ACC112 (cell line): ENCODE results near the gene SLAMF1.
"Not testable (repeated sequence)": the region's sequence is repeated elsewhere in the genome, so short reads cannot be mapped to it uniquely, and the experiment has no call there.

Experiments
- H2AFZ ChIP-seq: fragments of 200-600 bp; sonication (generic); one replicate; pipeline ENCODE4 v1.6.0; 2017; ENCODE audit warnings: antibody characterized with exemption, low read length; ENCODE audit not compliant: unreplicated experiment
- H3K27ac ChIP-seq: fragments of 200-600 bp; sonication (generic); 2 replicates; pipeline ENCODE4 v1.5.1; 2014; ENCODE audit warnings: low read depth, mild to moderate bottlenecking, antibody characterized with exemption, low read length, moderate library complexity
- H3K27me3 ChIP-seq: fragments of 200-600 bp; sonication (generic); 2 replicates; pipeline ENCODE4 v1.6.1; 2014; ENCODE audit warnings: mild to moderate bottlenecking, antibody characterized with exemption, low read length, moderate library complexity, mixed read lengths; ENCODE audit not compliant: insufficient read depth
- H3K36me3 ChIP-seq: fragments of 200-600 bp; sonication (generic); 2 replicates; pipeline ENCODE4 v1.6.1; 2016; ENCODE audit warnings: mild to moderate bottlenecking, antibody characterized with exemption, low read length, moderate library complexity, mixed read lengths; ENCODE audit not compliant: insufficient read depth
- H3K4me1 ChIP-seq: fragments of 200-600 bp; sonication (generic); one replicate; pipeline ENCODE4 v1.6.1; 2016; ENCODE audit warnings: low read length, mixed read lengths; ENCODE audit not compliant: insufficient read depth, unreplicated experiment, control insufficient read depth
- H3K4me3 ChIP-seq: fragments of 200-600 bp; sonication (generic); 2 replicates; pipeline ENCODE4 v1.5.1; 2014; ENCODE audit warnings: mild to moderate bottlenecking, low read depth, low read length
- H3K79me2 ChIP-seq: fragments of 200-600 bp; sonication (generic); one replicate; pipeline ENCODE4 v1.6.0; 2016; ENCODE audit warnings: low read length; ENCODE audit not compliant: control insufficient read depth, unreplicated experiment, insufficient read depth

SLAMF1 gene

GRCh38 chr1:160576390-160576789, 70.5 kb downstream of the SLAMF1 start:
- Histone ChIP-seq H3K27me3 (no peaks in the 10 kb centered on the region), H3K4me1 (no peaks in the 10 kb centered on the region), H3K4me3 (no peak overlapping the region), H3K79me2 (no peaks in the 10 kb centered on the region), H3K36me3 (no peaks in the 10 kb centered on the region), H2AFZ (no peak overlapping the region), H3K27ac (no peak overlapping the region)

DNA sequence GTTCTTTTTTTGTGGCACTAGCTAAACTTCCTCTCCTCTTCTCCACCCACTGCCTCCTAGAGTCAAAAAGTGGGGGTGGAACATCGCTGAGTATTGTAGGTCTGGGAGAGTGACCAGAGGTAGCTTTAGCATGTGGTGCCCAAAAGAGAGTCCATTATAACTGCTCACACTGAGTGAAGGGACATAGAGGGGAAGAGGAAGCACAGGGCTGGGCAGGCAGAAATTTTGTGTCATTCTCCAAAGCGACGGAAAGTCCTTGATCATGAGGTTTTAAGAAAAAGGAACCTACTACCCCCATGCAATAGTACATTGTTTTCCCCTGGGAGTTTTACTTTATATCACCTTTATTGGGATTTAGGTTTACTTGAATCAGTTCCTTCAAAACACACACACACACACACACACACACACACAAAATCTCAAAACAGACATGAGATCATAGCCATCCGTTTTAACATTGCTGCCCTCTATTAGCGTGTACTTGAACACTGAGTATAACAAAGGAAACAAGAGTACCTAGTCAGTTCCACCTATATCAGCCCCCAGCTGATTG, 71.7 kb downstream of the SLAMF1 start:
- Histone ChIP-seq H2AFZ (no peak overlapping the region), H3K4me1 (no peaks in the 10 kb centered on the region), H3K27ac (no peak overlapping the region), H3K4me3 (no peak overlapping the region), H3K79me2 (no peaks in the 10 kb centered on the region), H3K36me3 (no peaks in the 10 kb centered on the region), H3K27me3 (no peaks in the 10 kb centered on the region)

- Histone ChIP-seq H3K4me3 (no peak overlapping the region), H3K36me3 (no peaks in the 10 kb centered on the region), H3K27ac (no peak overlapping the region), H3K4me1 (no peaks in the 10 kb centered on the region), H3K27me3 (peaks cover 4% of the 10 kb centered on the region; the same call in 1 of the 2 replicates), H3K79me2 (no peaks in the 10 kb centered on the region), H2AFZ (no peak overlapping the region)
Observed at GRCh38 chr1:160570840-160571239, 76.0 kb downstream of the SLAMF1 start.

DNA sequence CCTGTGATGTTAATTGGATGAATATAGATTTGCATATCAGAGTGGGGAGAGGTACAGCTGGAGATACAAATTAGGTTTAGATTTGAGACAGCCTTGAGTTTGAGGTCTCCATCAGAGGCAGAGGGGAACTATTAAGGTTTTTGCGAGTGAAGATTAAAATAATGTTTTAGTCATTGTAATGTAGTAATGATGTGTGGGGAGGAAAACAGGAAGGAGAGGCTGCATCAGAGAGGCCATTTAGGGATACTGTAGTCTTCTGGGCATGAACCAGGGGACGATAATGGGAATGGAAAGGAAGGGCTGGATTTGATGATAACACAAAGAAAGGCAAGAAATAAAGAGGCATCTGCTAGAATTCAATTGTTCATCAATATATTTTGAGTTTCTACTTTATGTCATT, 77.0 kb downstream of the SLAMF1 start:
- Histone ChIP-seq H3K27me3 (peaks cover 4% of the 10 kb centered on the region; the same call in 1 of the 2 replicates), H3K4me1 (no peaks in the 10 kb centered on the region), H3K36me3 (no peaks in the 10 kb centered on the region), H3K4me3 (no peak overlapping the region), H3K27ac (no peak overlapping the region), H2AFZ (no peak overlapping the region), H3K79me2 (no peaks in the 10 kb centered on the region)

DNA sequence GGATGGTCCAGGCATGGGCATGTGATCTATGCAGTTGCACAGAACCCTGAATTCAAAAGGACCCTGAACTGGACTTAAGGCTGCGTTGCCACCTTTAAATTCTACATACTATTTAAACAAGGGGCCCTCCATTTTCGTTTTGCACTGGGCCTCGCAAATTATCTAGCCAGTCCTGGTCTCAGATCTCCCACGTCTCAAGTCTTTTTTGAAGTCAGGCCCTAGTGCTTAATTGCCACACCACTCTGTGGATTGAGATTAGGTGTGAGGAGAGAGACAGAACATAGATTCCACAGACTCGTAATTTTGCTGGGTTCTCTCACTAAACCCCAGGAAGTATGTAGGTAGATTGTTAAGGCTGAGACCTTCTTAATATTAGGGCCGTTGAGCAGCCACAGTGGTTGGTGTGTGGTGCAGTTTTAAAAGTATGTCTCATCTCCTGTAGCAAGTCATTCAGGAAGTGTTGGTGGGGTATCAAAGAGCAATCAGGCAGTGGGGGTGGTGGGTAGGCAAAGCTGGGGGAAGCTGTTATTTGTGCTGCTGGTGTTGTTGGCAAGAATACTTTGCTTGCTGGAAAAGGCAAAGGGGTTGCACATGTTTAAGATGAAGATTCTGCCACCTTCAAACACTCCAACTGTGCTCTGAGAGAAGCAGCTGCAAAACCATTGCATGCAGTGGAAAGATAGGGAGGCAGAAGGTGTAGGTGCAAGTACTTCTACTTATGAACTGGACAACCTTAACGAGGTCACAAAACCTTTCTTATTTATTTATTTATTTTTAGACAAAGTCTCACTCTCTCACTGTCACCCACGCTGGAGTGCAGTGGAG, 78.8 kb downstream of the SLAMF1 start:
- no peak overlapping the region for H3K27ac ChIP-seq
- H3K4me1 ChIP-seq = no peaks in the 10 kb centered on the region
- no peaks in the 10 kb centered on the region for H3K36me3 ChIP-seq
- no peak overlapping the region for H3K4me3 ChIP-seq
- H3K79me2 ChIP-seq = no peaks in the 10 kb centered on the region
- H2AFZ ChIP-seq = no peak overlapping the region
- H3K27me3 ChIP-seq = peaks cover 9% of the 10 kb centered on the region; the same call in 1 of the 2 replicates

DNA sequence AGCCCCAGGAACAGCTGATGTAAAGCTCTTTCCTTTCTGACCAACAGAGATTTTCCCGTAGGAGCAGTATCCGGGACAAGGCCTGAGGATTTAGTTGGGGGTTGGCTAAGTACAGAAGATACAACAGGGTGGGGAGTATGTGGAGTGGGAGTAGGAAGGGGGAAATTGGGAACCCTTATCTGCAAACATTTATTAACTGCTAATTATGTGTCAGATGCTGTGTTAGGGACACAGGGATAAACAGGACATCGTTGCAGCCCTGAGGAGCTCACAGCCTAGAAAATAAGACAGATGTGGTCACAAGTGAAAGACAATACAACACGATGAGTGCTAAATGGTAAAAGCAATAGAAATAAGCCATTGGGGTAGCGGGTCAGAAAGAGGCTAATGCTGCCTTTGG, 79.5 kb downstream of the SLAMF1 start:
- H3K4me1 ChIP-seq = no peaks in the 10 kb centered on the region
- H3K36me3 ChIP-seq = no peaks in the 10 kb centered on the region
- no peak overlapping the region for H3K4me3 ChIP-seq
- no peaks in the 10 kb centered on the region for H3K79me2 ChIP-seq
- no peak overlapping the region for H2AFZ ChIP-seq
- no peak overlapping the region for H3K27ac ChIP-seq
- H3K27me3 ChIP-seq = peaks cover 9% of the 10 kb centered on the region; the same call in 1 of the 2 replicates

DNA sequence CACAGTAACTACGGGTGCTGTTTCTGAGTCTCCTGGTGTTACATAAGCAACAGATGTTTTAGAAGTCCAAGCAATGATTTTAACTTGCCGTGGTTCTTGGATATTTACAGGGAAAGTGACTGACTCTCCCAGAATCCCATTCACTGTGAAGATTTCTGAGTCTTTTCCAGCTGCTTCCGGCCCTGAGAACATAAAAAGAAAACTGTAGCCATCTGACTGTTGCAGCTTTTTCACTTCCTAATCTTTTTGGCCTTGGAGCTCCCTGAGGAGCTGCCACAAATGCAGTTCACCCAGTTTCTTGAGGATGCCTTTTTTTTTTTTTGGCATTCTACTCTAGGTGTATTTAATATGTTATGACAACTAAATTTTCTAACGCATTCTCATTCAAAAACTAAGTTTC, 81.3 kb downstream of the SLAMF1 start:
- Histone ChIP-seq H3K36me3 (no peaks in the 10 kb centered on the region), H3K27ac (no peak overlapping the region), H3K79me2 (no peaks in the 10 kb centered on the region), H3K27me3 (peaks cover 9% of the 10 kb centered on the region; the same call in 1 of the 2 replicates), H3K4me1 (no peaks in the 10 kb centered on the region), H3K4me3 (no peak overlapping the region), H2AFZ (no peak overlapping the region)

GRCh38 chr1:160563230-160563629, 83.6 kb downstream of the SLAMF1 start:
- not testable (repeated sequence) for H2AFZ ChIP-seq, H3K4me1 ChIP-seq, H3K79me2 ChIP-seq, H3K4me3 ChIP-seq, H3K27ac ChIP-seq, H3K36me3 ChIP-seq
- H3K27me3 ChIP-seq = peaks cover 13% of the 10 kb centered on the region; the same call in 1 of the 2 replicates

DNA sequence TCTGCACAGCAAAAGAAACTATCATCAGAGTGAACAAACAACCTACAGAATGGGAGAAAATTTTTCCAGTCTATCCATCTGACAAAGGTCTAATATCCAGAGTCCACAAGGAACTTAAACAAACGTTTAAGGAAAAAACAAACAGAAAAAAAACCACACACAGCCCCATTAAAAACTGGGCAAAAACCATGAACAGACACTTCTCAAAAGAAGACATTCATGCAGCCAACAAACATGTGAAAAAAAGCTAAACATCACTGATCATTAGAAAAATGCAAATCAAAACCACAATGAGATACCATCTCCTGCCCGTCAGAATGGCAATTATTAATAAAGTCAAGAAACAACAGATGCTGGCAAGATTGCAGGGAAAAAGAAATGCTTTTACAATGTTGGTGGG, 84.1 kb downstream of the SLAMF1 start:
- not testable (repeated sequence) for H3K36me3 ChIP-seq, H3K27me3 ChIP-seq, H3K27ac ChIP-seq, H3K4me3 ChIP-seq, H3K4me1 ChIP-seq, H2AFZ ChIP-seq, H3K79me2 ChIP-seq

GRCh38 chr1:160560806-160561205, 86.0 kb downstream of the SLAMF1 start:
- H2AFZ ChIP-seq = no peak overlapping the region
- peaks cover 17% of the 10 kb centered on the region; the same call in 1 of the 2 replicates for H3K27me3 ChIP-seq
- no peaks in the 10 kb centered on the region for H3K4me1 ChIP-seq
- H3K4me3 ChIP-seq = no peak overlapping the region
- H3K27ac ChIP-seq = no peak overlapping the region
- H3K36me3 ChIP-seq = no peaks in the 10 kb centered on the region
- H3K79me2 ChIP-seq = no peaks in the 10 kb centered on the region
